Activated CD8-positive, alpha-beta memory T cell treated with anti-CD3 and anti-CD28 coated beads, Interleukin-2, amount 50 U/mL, for 48 hours (primary cell): ENCODE measurements around the gene UTS2R.
"Not testable (repeated sequence)": the region's sequence is repeated elsewhere in the genome, so short reads cannot be mapped to it uniquely, and the experiment has no call there.

Experiments
- DNase-seq: peaks from one replicate; pipeline ENCODE4 v3.0.0-alpha.2; 2020

Gene UTS2R

GRCh38 chr17:82355770-82356427 is 15.7 kb upstream of the UTS2R start:
- DNase-seq: no peak

- DNase-seq: no peak
Observed at GRCh38 chr17:82356845-82357355, 14.7 kb upstream of the UTS2R start.

- DNase-seq: no peak
Observed at GRCh38 chr17:82357394-82357793, 14.2 kb upstream of the UTS2R start.

GRCh38 chr17:82358465-82359350 is 12.9 kb upstream of the UTS2R start, which contains the start of gene TEX19:
Gene TEX19 (plus strand): TSS chr17:82359247. CDS start chr17:82362151, 2,904 bp downstream.
- DNase-seq: no peak

GRCh38 chr17:82359451-82360074 is 12.0 kb upstream of the UTS2R start:
- not testable (repeated sequence) for DNase-seq

- no peak for DNase-seq
Observed at GRCh38 chr17:82361885-82362633, 9.5 kb upstream of the UTS2R start.

DNA sequence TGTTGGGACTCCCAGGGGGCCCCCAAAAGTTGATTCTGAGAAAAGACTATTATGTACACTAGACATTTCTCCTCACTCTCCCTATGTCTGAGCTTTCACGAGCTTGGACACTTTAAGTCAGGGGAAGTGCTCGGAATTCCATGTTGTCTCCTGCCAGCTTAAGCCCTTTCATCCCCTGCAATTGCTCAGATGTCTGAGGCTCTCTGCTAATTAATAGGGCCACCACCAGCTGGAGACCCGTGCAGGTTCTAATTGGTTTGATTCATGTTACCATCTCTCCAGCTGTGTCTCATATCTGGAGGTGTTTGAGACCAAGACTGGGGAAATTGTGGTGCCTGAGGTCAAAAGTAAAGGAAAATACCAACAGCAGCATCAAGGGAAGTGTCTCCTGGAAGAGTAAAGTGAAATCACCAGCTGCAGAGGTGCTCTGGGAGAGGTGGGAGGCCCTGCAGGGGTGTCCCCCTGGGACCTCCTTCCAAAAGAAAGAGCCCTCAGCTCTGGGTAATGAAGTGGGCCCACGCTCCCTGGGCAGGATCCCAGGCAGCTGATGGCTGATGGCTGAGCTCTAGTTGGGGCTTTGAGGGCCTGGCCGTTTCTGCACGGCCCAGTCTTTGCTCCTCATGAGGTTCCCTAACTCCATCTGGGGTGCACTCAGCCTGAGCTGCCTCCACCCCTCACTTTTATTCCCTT is 5.8 kb upstream of the UTS2R start:
- DNase-seq: no peak

GRCh38 chr17:82366749-82367148 is 4.8 kb upstream of the UTS2R start:
- no peak for DNase-seq

- DNase-seq: no peak
Observed at GRCh38 chr17:82367724-82368524, 3.6 kb upstream of the UTS2R start.

DNA sequence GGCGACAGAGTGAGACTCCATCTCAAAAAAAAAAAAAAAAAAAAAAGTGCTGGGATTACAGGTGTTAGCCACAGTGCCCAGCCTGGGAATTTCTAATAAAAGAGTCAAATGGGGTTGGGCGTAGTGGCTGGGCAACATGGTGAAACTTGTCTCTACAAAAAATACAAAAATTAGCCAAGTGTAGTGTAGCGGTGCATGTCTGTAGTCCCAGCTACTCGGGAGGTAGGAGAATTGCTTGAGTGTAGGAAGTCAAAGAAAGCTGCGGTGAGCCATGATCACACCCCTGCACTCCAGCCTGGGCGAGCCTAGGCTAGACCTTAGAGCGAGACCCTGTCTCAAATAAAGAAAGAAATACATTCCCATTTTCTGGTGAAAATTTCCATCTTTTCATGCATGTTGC is 2.4 kb upstream of the UTS2R start:
- no peak for DNase-seq

DNA sequence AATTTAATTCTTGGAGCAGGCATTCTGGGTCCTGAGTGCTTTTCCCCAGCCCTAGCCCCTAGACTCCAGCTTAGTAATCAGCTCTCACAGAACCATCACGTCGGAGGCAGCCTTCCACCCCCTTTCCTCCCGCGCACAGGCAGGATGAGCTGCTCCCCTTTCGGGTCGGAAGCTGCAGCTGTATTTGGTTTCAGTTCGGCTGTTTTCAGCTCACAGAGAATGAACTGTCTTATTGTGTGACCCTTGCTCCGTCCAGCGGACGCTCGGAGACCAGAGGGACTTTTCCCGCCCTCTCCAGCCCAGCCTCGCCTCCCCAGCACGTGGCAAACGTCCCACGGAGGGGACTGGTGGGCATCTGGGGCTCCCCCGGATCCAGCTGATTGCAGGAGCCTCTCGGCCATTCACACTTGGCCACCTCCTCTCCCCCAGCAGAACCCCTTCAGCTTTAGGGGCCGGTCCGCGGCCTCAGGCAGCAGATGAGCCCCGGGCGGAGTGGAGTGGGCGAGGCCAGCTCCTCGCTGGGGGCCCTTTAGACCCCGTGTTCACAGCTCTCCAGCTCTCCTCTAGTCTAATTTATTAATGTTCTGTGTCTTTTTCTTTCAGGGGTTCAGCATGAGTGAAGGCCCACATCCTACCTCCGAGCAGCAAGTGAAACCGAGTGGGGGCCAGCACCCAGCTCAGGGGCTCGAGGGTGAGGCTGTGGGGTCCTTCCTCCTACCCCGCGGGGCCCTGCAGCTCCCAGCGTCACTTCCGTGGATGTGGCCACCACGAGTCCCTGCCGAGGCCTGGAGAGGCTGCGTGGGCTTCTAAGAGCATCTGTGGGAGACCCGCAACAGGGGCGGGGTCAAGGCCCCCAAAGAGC is 863 bp upstream of the UTS2R start:
- DNase-seq: no peak

DNA sequence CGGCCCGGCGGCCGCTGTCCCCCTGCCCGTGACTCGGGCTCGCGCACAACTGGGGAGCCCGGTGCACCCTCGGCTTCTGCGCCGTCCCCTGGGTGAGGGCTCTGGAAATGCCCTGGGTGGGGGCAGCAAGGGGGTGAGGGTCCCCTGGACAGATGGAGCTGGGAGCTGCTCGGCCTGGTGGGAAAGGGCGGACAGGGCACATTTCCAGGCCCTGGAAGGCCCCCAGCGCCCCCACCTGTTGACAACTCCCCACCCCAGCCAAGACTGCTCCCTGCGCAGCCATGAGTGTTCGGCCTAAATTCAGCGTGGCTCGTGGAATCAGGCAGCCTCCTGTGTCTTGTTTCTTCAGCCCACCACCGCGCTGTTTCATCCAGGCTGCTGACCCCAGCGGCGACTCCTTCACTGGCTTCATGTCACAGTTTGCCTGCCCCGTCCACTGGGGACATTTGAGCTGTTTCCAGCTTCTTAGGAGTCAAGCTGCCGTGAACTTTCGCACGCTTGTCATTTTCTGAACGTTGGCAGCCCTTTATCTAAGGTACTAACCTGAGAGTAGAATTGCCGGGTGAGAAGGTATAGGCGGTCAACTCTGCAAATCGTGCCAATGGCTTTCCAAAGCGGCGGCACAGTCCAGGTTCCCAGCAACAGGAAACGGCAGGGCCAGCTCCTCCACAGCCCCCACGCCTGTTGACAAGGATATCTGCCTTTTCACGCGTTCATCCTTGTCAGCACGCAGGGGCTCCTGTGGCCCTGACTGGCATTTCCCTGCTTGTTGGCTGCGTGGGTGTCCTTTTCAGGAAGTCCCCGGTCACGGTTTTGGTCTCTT is 895 bp downstream of the UTS2R start:
- no peak for DNase-seq

DNA sequence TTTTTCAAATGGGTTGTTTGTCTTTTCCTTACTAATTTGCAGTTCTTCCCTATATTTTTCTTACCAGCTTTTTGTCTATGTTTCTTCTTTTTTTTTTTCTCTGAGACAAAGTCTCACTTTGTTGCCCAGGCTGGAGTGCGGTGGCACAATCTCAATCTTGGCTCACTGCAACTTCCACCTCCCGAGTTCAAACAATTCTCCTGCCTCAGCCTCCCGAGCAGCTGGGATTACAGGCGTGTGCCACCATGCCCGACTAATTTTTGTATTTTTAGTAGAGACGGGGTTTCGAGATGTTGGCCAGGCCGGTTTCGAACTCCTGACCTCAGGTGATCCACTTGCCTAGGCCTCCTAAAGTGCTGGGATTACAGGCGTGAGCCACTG is 1.5 kb downstream of the UTS2R start:
- DNase-seq: not testable (repeated sequence)

GRCh38 chr17:82373731-82374625 is 2.4 kb downstream of the UTS2R start:
- no peak for DNase-seq

- DNase-seq: no peak
Observed at GRCh38 chr17:82374626-82375331, 3.2 kb downstream of the UTS2R start.

GRCh38 chr17:82375359-82376041 is 3.9 kb downstream of the UTS2R start:
- DNase-seq: no peak
